Mesodermal cell (in vitro differentiated cells): ENCODE data around the gene NOL4L.
A peak's percentile ranks its signal among the peaks of the same experiment; 100 is the strongest.

Experiments used
- H3K27ac ChIP-seq: 2 replicates; pipeline ENCODE4 v1.7.0; 2013; ENCODE audit warnings: mild to moderate bottlenecking, low read depth, low read length, moderate library complexity; ENCODE audit not compliant: severe bottlenecking
- H3K36me3 ChIP-seq: 2 replicates; pipeline ENCODE4 v1.7.1; 2013; ENCODE audit warnings: mild to moderate bottlenecking, low read length, moderate library complexity; ENCODE audit not compliant: control insufficient read depth, insufficient read depth
- H3K4me1 ChIP-seq: one replicate; pipeline ENCODE4 v1.7.1; 2013; ENCODE audit warnings: mild to moderate bottlenecking, low read length; ENCODE audit not compliant: insufficient read depth, control insufficient read depth, poor library complexity, severe bottlenecking
- H3K4me3 ChIP-seq: 2 replicates; pipeline ENCODE4 v1.7.0; 2013; ENCODE audit warnings: low read length, control low read depth, mild to moderate bottlenecking; ENCODE audit not compliant: insufficient read depth, poor library complexity, severe bottlenecking; ENCODE audit errors: extremely low read depth
- H3K9me3 ChIP-seq: 2 replicates; pipeline ENCODE4 v1.7.1; 2013; ENCODE audit warnings: mild to moderate bottlenecking, low read length, moderate library complexity; ENCODE audit not compliant: control insufficient read depth
- WGBS, 2 experiments: methylation state at CpG; one replicate each; pipeline ENCODE4 v1.1.5; 2013; ENCODE audit warnings: missing lambda C conversion rate in 2 of 2; ENCODE audit not compliant: insufficient coverage in 2 of 2; 5-methylcytosine and 5-hydroxymethylcytosine counted together

The NOL4L gene

GRCh38 chr20:32546918-32547752, 38.0 kb downstream of the NOL4L start:
- 84 to 89% methylated on average over 2 to 3 of the region's 4 CpGs for WGBS, 2 experiments
- Histone ChIP-seq H3K27ac (no peak overlapping the region), H3K9me3 (no peaks in the 10 kb centered on the region)

GRCh38 chr20:32544893-32545840, 40.0 kb downstream of the NOL4L start:
- no peak overlapping the region for H3K4me3 ChIP-seq
- peak overlapping the region; percentile 49 for H3K27ac ChIP-seq
- H3K4me1 ChIP-seq, result peaks cover 35% of the 10 kb centered on the region
- H3K9me3 ChIP-seq, result no peaks in the 10 kb centered on the region
- H3K36me3 ChIP-seq, result no peaks in the 10 kb centered on the region
- WGBS, 2 experiments, result 77 to 89% methylated on average over 12 of the region's 13 CpGs

More at GRCh38 chr20:32546918-32547752, 38.0 kb downstream of the NOL4L start:
- no peak overlapping the region for H3K4me3 ChIP-seq
- H3K36me3 ChIP-seq, result no peaks in the 10 kb centered on the region
- peaks cover 25% of the 10 kb centered on the region for H3K4me1 ChIP-seq

GRCh38 chr20:32544260-32544722, 40.8 kb downstream of the NOL4L start:
- H3K36me3 ChIP-seq, result no peaks in the 10 kb centered on the region
- H3K27ac ChIP-seq, result no peak overlapping the region
- H3K4me3 ChIP-seq, result no peak overlapping the region
- H3K4me1 ChIP-seq, result peaks cover 44% of the 10 kb centered on the region
- 82 to 86% methylated on average over 3 of the region's 5 CpGs for WGBS, 2 experiments
- no peaks in the 10 kb centered on the region for H3K9me3 ChIP-seq

GRCh38 chr20:32543570-32544259, 41.4 kb downstream of the NOL4L start:
- 94 to 95% methylated on average over 13 to 14 of the region's 15 CpGs for WGBS, 2 experiments
- Histone ChIP-seq H3K36me3 (no peaks in the 10 kb centered on the region), H3K9me3 (no peaks in the 10 kb centered on the region), H3K27ac (no peak overlapping the region), H3K4me3 (no peak overlapping the region), H3K4me1 (peaks cover 49% of the 10 kb centered on the region)

- no peaks in the 10 kb centered on the region for H3K9me3 ChIP-seq
- H3K36me3 ChIP-seq, result no peaks in the 10 kb centered on the region
- WGBS, 2 experiments, result 91 to 94% methylated on average over 6 of the region's 6 CpGs
- no peak overlapping the region for H3K27ac ChIP-seq
- peaks cover 55% of the 10 kb centered on the region for H3K4me1 ChIP-seq
- no peak overlapping the region for H3K4me3 ChIP-seq
Observed at GRCh38 chr20:32542259-32542615, 42.9 kb downstream of the NOL4L start.

- Histone ChIP-seq H3K36me3 (no peaks in the 10 kb centered on the region), H3K9me3 (no peaks in the 10 kb centered on the region), H3K4me3 (no peak overlapping the region), H3K4me1 (peaks cover 50% of the 10 kb centered on the region), H3K27ac (peak overlapping the region; percentile 29)
- WGBS, 2 experiments, result 81 to 89% methylated on average over 16 to 19 of the region's 21 CpGs
Observed at GRCh38 chr20:32541323-32542258, 43.5 kb downstream of the NOL4L start.

GRCh38 chr20:32539817-32540675, 45.1 kb downstream of the NOL4L start:
- Histone ChIP-seq H3K36me3 (no peaks in the 10 kb centered on the region), H3K4me1 (peaks cover 49% of the 10 kb centered on the region), H3K27ac (no peak overlapping the region), H3K9me3 (no peaks in the 10 kb centered on the region), H3K4me3 (no peak overlapping the region)
- 91 to 95% methylated on average over 8 to 11 of the region's 13 CpGs for WGBS, 2 experiments

GRCh38 chr20:32539026-32539816, 45.9 kb downstream of the NOL4L start:
- no peak overlapping the region for H3K27ac ChIP-seq

More at GRCh38 chr20:32539026-32539816, 45.9 kb downstream of the NOL4L start:
- Histone ChIP-seq H3K4me3 (no peak overlapping the region), H3K4me1 (peaks cover 47% of the 10 kb centered on the region), H3K36me3 (no peaks in the 10 kb centered on the region), H3K9me3 (no peaks in the 10 kb centered on the region)
- WGBS, 2 experiments, result 82 to 84% methylated on average over 10 to 11 of the region's 13 CpGs
